ENCODE measurements around the gene RAPGEF4.

The RAPGEF4 gene

GRCh38 chr2:172736424-172737174, 954 bp downstream of the RAPGEF4 start (continued):
- TF ChIP-seq PBX3 (CRISPR knock-in tag; IDR thresholded peaks at IDR 0.05) (no peak), ZFP37 (tag by site-specific recombination; IDR thresholded peaks at IDR 0.05) (no peak), ZNF18 (tag by site-specific recombination; IDR thresholded peaks at IDR 0.05) (no peak), KLF17 (tag by site-specific recombination; IDR thresholded peaks at IDR 0.05) (no peak), ZNF362 (tag by site-specific recombination; IDR thresholded peaks at IDR 0.05) (no peak), ZBTB21 (tag by site-specific recombination; IDR thresholded peaks at IDR 0.05) (no peak), ZNF324 (tag by site-specific recombination; IDR thresholded peaks at IDR 0.05) (no peak)

GRCh38 chr2:172739661-172740266, 4.1 kb downstream of the RAPGEF4 start:
- no peaks in the 10 kb centered on the region for H3K36me3 ChIP-seq (ENCODE audit: control insufficient read depth in 2 of 2, insufficient read depth in 1 of 2, low read length in 2 of 2)
- no peaks in the 10 kb centered on the region for H3K9me3 ChIP-seq (ENCODE audit: control insufficient read depth, insufficient read depth, low read depth, low read length)
- H3K4me1 ChIP-seq (ENCODE audit: control insufficient read depth, insufficient read depth, low read length) = no peaks in the 10 kb centered on the region
- H3K27ac ChIP-seq (ENCODE audit: extremely low read depth, low read depth, low read length) = no peak overlapping the region
- H3K4me3 ChIP-seq (ENCODE audit: low read depth, low read length) = no peak overlapping the region
- ChIA-PET CTCF (no interaction called here), POLR2A (no interaction called here)
- TF ChIP-seq YY1 (tag by site-specific recombination; IDR thresholded peaks at IDR 0.05) = no peak
- no peak for TF ChIP-seq GFI1B (tag by site-specific recombination; IDR thresholded peaks at IDR 0.05)
- no peak for TF ChIP-seq ZNF362 (tag by site-specific recombination; IDR thresholded peaks at IDR 0.05)
- no peak for TF ChIP-seq ZNF280D (tag by site-specific recombination; IDR thresholded peaks at IDR 0.05)
- TF ChIP-seq ZNF521 (tag by site-specific recombination; IDR thresholded peaks at IDR 0.05) = no peak
- TF ChIP-seq ZNF175 (tag by site-specific recombination; IDR thresholded peaks at IDR 0.05) = no peak
- no peak for TF ChIP-seq ZNF10 (tag by site-specific recombination; IDR thresholded peaks at IDR 0.05)
- TF ChIP-seq ZBTB10 (tag by site-specific recombination; IDR thresholded peaks at IDR 0.05) = no peak
- TF ChIP-seq PRDM2 (tag by site-specific recombination; IDR thresholded peaks at IDR 0.05; ENCODE audit: borderline replicate concordance) = no peak
- TF ChIP-seq ZNF792 (tag by site-specific recombination; IDR thresholded peaks at IDR 0.05) = no peak
